HG03025 (cell line): ENCODE data around the gene SMIM23.

Experiments used
- ATAC-seq: cut with Tn5 transposase; IDR thresholded peaks from one replicate; pipeline ENCODE4 v1.9.1; 2021; ENCODE audit warnings: mild to moderate bottlenecking, moderate library complexity; ENCODE audit not compliant: unreplicated experiment, low FRiP score

The SMIM23 gene

DNA sequence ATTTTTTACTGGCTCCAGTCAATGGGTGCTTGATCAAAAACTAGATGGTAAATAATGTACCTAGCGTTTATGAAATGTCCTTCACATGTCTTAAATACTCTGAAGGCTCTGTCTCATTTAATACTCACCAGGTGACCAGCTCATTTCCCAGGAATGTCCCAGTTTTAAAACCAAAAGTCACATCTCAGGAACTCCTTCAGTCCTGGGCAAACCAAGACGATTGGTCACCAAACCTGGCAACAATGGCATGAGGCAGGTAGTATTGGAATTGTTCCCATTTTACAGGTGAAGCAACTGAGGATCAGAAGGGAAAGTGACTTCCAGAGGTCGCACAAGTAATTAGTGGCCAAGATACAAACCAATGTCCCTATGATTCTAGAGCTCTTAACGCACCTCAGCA lies 27.7 kb downstream of the SMIM23 start:
- ATAC-seq: no peak

DNA sequence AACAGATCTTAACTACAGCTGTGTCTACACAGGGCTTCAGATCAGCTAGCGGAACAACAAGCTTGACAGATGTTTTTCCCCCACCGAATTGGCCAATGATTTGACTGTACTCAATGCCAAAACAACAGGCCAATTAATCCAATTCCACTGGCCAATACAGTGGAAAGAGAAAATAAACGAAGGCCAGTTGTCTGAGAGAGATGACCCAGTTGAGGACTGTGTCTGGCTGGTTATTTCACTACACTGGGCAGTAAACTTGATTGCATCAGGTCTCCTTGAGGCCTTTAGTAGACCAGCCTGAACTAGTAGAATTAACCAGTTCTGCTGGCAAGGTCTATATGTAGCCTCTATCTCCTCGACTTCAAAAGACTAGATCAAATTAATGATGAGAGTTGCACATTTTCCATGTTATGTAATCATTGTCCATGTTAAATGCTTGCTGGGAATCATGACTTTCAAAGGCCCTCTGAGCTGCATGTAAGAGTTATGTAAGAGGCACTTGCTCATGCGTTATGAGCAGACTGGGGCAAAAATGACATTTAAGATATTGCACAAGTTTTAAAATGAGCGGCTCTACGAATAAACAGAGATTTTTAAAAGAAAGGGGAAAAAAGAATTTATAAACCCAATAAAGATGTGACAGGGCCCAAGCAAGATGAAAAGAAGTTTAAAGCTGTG lies 28.3 kb downstream of the SMIM23 start:
- ATAC-seq: no peak

DNA sequence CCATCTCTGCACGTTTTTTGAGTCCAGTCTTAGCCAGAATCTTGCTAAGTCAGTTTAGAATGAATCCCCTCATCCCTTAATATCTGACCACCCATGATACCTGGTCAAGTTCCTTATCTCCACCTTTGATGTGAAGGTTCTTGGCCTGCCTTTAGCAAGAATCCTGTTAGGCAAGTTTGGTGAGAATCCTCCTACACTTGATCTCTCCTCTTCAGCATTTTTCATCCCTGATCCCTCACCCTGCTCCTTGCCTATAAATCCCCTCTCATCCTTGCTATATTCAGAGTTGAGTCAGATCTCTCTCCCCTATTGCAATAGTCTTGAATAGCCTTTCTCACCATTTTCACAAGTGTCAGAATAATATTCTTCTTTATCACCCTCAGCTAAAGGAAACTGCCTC lies 31.0 kb downstream of the SMIM23 start:
- ATAC-seq: no peak

DNA sequence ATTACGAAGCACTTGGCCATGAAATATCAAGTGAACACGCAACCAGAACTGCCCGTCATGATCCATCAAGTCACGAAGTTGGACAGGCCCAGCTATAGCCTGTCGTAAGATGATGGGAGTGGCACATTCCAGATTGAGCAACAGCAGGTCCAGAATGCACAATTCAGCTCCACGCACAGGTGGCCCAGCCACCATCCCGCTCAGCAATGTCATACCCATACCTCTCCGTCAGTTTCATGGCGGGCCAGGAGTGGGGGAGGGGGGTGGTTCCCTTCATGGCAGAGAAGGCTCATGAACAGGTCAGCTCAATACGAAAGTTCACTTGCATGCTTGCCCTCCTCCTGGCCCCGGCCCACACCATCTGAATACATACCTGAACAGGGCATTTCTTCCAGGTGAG lies 34.9 kb downstream of the SMIM23 start:
- ATAC-seq: no peak

DNA sequence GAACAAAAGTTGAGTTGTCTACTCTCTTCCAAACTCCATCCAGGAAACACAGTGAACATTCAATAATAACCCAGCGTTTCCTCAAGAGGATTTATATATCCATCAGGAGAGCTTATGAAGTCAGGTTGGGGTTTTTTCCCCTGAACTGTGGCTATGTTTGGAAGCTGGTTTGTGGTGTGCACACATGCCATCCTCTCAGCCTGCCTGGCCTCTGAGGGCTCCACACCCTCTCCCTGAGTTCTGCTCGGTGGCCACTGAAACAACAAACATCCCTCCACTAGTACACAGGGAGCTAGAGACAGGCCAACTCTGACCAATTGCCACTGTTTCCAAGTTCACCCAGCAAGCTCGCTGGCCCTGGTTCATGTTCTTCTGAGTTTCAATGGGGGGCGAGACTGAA lies 35.7 kb downstream of the SMIM23 start:
- ATAC-seq: no peak

DNA sequence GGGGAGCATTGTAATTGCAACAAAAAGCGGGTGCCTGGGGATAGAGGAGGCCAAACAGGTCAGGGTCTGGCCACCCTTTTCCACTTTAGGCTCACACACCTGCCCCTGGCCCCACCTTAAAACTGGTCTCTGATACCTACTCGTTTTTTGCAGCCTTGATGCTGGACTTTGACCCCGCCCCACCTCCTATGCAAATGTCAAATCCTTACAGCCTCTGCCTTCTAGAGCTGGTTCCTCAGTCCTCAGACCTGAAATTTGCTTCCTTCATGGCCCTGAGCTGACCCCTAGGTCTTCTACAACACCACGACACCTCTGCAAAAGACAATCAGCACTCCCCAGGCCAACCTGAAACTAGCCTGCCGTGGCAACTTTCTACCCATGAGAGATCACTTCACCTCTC lies 37.7 kb downstream of the SMIM23 start:
- no peak for ATAC-seq

DNA sequence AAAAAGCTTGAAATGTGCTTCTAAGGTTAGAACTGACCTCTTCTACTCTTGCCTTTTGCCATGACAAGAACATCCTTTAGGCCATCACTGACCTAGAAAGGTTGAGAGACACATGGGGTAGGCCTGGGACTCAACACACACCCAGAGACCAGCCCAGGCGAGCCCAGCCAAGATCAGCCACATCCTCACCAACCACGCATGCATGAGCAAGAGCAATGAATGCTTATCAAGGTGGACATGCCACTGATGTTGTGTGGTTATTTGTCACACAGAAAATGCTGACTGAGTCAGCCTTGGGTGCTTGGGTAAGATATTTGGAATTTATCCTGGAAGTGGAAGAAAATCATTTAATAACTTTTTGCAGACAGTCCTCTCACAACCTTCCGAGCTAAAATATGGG lies 39.4 kb downstream of the SMIM23 start:
- no peak for ATAC-seq

DNA sequence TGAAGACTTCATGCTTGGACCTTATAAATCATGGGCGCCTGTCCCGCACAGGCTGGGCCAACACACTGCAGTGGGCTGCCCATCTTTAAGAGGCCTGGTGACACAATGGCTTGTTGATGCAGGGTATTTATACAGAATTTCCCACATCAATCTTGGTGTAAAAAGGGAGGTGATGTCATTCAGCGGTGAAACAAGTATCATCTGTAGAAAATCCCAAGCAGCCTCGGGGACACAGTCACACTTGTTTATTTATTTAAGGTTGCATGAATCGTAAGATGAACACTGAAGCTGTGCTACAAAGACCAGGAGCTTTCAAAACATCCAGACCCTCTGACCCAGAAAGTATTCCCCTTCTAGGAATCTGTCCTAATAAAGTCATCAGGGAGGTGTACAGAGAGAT lies 40.5 kb downstream of the SMIM23 start:
- no peak for ATAC-seq

DNA sequence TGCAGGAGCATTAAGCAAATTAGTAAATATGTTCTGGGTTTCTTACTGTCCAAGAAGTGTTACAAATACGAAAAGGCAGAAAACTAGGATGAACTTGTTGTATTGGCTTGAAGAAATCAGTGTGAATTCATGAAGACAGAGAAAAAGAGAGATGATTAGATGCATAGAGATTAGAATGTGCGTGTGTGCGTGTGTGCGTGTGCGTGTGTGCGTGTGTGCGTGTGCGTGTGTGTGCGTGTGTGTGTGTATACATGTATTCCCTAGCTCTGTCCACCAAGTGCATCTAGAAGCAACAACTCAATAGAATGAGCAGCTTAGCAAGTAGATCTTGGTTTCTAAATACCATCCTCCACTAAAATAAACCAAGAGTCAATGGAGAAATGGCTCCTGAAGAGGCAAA lies 41.5 kb downstream of the SMIM23 start:
- ATAC-seq: no peak

DNA sequence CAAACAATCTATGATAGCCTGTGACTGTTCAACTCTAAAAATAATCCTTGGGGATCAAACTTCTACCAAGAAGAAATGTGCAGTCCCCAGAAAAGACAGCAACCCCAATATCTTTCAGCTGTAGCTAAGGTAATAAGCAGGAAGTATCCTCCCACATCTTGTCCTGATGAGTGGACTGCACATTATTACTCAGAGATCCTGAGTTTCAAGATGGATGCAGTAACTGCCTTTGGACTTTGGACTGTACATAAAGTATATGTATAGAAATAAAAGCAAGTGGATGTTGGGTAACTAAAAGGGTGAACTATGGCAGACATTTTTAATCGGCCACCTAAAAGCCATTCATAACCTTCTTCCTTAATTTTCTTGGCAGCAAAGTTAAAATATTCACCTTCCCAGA lies 45.1 kb downstream of the SMIM23 start:
- no peak for ATAC-seq

DNA sequence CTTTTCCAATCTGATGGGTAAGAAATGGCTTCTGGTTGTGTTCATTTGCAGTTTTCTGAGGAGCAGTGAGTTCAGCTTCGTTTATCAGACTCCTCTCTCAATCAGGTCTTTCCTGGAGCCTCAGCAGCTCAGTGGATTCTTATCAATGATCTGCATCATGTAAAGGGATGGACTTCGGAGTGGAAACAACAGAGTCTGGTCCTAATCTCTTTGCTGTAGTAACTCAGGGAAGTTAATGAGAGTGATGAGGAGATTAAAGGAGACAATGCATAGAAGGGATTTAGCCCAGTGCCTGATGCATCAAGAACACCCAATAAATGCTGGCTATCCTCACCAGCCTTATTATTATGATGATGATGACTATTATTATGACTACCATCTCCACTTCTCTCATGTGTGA lies 47.2 kb downstream of the SMIM23 start:
- no peak for ATAC-seq

DNA sequence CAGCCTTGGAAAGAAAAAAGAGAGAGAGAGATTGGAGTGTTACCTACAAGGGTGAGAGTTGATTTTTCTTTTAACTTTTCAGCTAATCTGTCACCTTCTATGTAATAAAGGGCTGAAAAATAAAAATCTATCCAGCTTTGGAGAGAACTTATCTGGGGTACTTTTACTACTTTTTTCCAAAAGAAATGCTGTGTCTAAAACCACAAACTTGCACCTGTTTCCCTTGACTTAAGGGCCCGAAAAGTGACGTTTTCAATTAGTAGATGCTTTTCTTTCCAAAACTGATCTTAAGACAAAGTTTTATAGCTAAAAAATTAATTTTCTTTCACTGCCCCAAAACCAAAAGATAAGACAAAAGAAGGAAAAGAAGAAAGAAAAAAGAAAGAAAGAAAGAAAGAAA lies 48.8 kb downstream of the SMIM23 start:
- no peak for ATAC-seq

DNA sequence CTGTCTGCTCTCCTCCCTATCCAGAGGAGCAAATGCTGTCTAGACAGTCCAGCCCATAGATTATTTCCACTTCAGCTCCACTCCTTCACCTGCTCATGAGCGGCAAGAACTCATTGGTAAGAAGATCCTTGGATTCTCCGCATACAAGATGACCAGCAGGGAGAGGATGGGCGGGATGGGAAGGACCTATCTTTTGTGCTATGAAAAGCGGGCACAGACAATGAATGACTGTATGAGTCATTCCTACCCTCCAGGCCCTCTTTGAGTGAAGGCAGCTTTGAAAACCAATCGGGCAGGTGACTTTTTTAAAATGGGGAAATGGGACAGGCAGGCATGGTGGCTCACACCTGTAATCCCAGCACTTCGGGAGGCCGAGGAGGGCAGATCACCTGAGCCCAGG lies 49.4 kb downstream of the SMIM23 start:
- ATAC-seq: no peak

DNA sequence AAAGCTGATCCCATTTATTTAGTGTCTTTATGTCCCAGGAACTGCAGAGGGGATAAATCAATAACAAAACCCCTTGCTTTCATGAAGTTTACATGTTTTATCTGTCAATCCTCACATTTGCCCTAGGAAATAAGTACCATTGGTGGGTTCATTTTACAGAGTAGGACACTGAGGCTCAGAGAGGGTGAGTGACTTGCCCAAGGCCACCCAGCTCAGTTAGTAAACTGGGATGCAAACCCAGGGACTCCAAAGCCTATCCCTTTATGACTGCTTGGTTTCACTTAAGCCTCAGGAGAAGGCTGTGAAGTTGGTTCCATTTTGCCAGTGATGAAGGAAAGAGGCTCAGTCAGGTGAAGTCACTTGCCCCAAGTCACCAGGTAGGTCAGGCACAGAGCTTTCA lies 51.9 kb downstream of the SMIM23 start:
- no peak for ATAC-seq

DNA sequence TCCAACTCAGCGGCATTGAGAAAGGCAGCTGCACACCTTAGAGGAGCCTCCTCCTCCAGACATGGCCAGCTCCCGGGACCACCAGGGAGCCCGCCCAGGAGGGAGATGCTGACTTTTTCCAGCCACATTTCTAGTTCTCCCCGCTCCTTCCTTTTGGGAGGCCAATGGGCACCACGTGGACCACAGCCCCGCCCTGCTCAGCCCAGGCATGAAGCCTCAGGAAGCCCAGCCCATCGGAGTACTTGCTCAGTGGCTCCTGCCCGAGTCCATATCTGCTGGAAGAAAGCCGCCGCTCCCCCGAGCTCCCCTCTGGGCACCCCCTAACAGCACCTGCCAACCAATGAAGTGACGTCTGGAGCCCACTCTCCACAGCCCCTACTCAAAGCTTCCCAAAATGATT lies 52.4 kb downstream of the SMIM23 start:
- no peak for ATAC-seq

DNA sequence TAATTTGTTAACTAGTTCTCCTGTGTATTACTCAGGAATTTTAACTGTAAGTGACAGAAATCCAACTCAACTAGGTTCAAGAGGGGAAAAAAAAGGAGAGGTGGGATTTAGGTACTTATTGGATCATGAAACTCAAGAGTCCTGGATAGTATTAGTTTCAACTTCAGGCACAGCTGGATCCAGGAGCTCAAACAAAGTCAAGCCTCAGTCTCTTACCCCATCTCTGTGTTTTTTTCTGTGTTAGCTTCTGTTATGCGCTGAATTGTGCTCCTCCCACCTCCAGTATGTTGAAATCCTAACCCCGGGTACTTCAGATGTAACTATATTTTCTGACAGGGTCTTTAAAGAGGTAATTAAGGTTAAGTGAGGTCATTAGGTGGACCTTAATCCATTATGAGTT lies 53.5 kb downstream of the SMIM23 start:
- ATAC-seq: no peak

DNA sequence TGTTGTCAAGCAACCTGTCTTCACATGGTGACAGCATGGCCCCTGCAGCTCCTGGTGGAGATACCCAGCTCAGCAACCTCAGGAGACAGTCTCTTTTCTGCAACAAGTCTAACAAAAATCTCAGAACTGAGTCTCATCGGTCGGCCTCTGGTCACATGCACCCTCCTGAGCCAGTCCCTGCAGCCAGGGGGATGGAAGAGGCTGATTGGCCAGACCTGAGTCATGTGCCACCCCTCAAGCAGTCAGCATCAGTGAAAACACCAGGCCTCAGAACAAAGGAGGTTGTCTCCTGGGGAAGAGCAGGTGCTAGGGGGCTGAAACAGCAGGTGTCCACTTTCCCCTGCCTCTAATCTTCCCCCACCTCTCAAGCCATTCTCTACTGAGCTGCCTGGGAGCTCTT lies 54.4 kb downstream of the SMIM23 start:
- no peak for ATAC-seq
